H1 (cell line): ENCODE measurements around the gene SOST. TPM values are rescaled to one million over a fixed set of nuclear protein-coding genes. Genes with fewer than 3 reads are reported as not detected.

Experiments
- CTCF ChIA-PET: fragments of 300-600 bp; sonication (Branson Sonifier 250); formaldehyde crosslinking; loops from one replicate; lab custom pipeline; 2021; ENCODE audit not compliant: partially characterized antibody; lab: Charles Lee
- POLR2A ChIA-PET: fragments of 300-600 bp; sonication (Branson Sonifier 250); formaldehyde crosslinking; loops from one replicate; lab custom pipeline; 2021; ENCODE audit warnings: inconsistent platforms; ENCODE audit not compliant: partially characterized antibody; lab: Charles Lee
- DNase-seq, 2 experiments: peaks; one replicate each; pipeline versions ENCODE4 v3.0.0 to v3.0.0-alpha.2; 2010 to 2022; ENCODE audit warnings: low spot score in 2 of 2, low read depth in 1 of 2, mixed read lengths in 1 of 2
- FAIRE-seq: peaks from 2 replicates; lab custom pipeline; 2011; peaks lifted over from hg19 to GRCh38; lab: Jason Lieb, UNC
- H2AFZ ChIP-seq: 2 replicates; pipeline ENCODE4 v1.8.1; 2012; ENCODE audit warnings: low read length, inconsistent platforms
- H2AK5ac ChIP-seq: 2 replicates; pipeline ENCODE4 v1.6.1; 2013; ENCODE audit warnings: low read depth, low read length
- H2BK120ac ChIP-seq: replicated peaks from 2 replicates; pipeline ENCODE3; 2013; ENCODE audit warnings: low read depth, low read length, inconsistent platforms
- H2BK12ac ChIP-seq: 2 replicates; pipeline ENCODE4 v1.6.1; 2013; ENCODE audit warnings: low read depth, low read length
- H2BK15ac ChIP-seq: 2 replicates; pipeline ENCODE4 v1.6.1; 2013; ENCODE audit warnings: low read length
- H2BK20ac ChIP-seq: 2 replicates; pipeline ENCODE4 v1.6.1; 2013; ENCODE audit warnings: low read length
- H2BK5ac ChIP-seq: 2 replicates; pipeline ENCODE4 v1.6.1; 2013; ENCODE audit warnings: low read depth, low read length
- H3K14ac ChIP-seq: 2 replicates; pipeline ENCODE4 v1.6.1; 2013; ENCODE audit warnings: inconsistent platforms; ENCODE audit not compliant: insufficient read length
- H3K18ac ChIP-seq: 2 replicates; pipeline ENCODE4 v1.6.1; 2013; ENCODE audit warnings: low read length; ENCODE audit errors: extremely low read depth
- H3K23ac ChIP-seq: 2 replicates; pipeline ENCODE4 v1.6.1; 2013; ENCODE audit warnings: inconsistent platforms; ENCODE audit not compliant: insufficient read length
- H3K23me2 ChIP-seq: 2 replicates; pipeline ENCODE4 v1.6.1; 2013; ENCODE audit warnings: low read depth, low read length
- H3K27ac ChIP-seq: 2 replicates; pipeline ENCODE4 v1.6.1; 2011; ENCODE audit warnings: low read depth, low read length, inconsistent platforms
- H3K27me3 ChIP-seq, 4 experiments: replicated peaks in 1 of 4; 1 replicate in 1 of 4; 2 replicates in 3 of 4; pipeline versions ENCODE4 v1.6.1 to v1.8.1; 2011 to 2013; ENCODE audit warnings: low read length in 3 of 4, mild to moderate bottlenecking in 3 of 4, inconsistent platforms in 2 of 4, mixed read lengths in 2 of 4, moderate library complexity in 1 of 4; ENCODE audit not compliant: control insufficient read depth in 3 of 4, insufficient read depth in 3 of 4; ENCODE audit errors: extremely low read depth in 1 of 4
- H3K36me3 ChIP-seq, 4 experiments: 2 replicates each; pipeline versions ENCODE4 v1.6.1 to v1.8.1; 2011 to 2013; ENCODE audit warnings: mild to moderate bottlenecking in 4 of 4, low read length in 3 of 4, moderate library complexity in 2 of 4, control low read depth in 1 of 4, inconsistent platforms in 1 of 4; ENCODE audit not compliant: insufficient read depth in 4 of 4, control insufficient read depth in 2 of 4
- H3K4ac ChIP-seq: replicated peaks from 2 replicates; pipeline ENCODE3; 2013; ENCODE audit warnings: low read length, low read depth, mixed read lengths, inconsistent platforms; ENCODE audit not compliant: insufficient read length
- H3K4me1 ChIP-seq, 4 experiments: replicated peaks in 1 of 4; 1 replicate in 1 of 4; 2 replicates in 3 of 4; pipeline versions ENCODE4 v1.6.1 to v1.8.1; 2011 to 2013; ENCODE audit warnings: low read length in 3 of 4, inconsistent platforms in 2 of 4, mixed read lengths in 1 of 4; ENCODE audit not compliant: insufficient read depth in 4 of 4, control insufficient read depth in 3 of 4
- H3K4me2 ChIP-seq, 2 experiments: 2 replicates each; pipeline versions ENCODE4 v1.6.1 to v1.8.1; 2011 to 2013; ENCODE audit warnings: low read depth in 2 of 2, low read length in 2 of 2, control low read depth in 1 of 2, inconsistent platforms in 1 of 2, mild to moderate bottlenecking in 1 of 2; ENCODE audit not compliant: insufficient read depth in 1 of 2
- H3K4me3 ChIP-seq, 4 experiments: fragments of 200-600, 300-600 bp in 1 of 4; sonication (generic), shearing (Covaris generic), sonication (Bioruptor Twin) in 1 of 4; 2 replicates each; pipeline versions ENCODE4 v1.5.1 to v1.8.1; 2011 to 2016; ENCODE audit warnings: low read length in 4 of 4, low read depth in 3 of 4, control low read depth in 2 of 4, inconsistent platforms in 2 of 4, mild to moderate bottlenecking in 2 of 4, mixed read lengths in 1 of 4, moderate library complexity in 1 of 4; ENCODE audit not compliant: insufficient read depth in 2 of 4; ENCODE audit errors: extremely low read depth in 1 of 4
- H3K56ac ChIP-seq: replicated peaks from 2 replicates; pipeline ENCODE3; 2013; ENCODE audit warnings: low read depth, mild to moderate bottlenecking, mixed read lengths, low read length, inconsistent platforms; ENCODE audit not compliant: insufficient read length
- H3K79me1 ChIP-seq: 2 replicates; pipeline ENCODE4 v1.6.1; 2013; ENCODE audit warnings: low read depth, low read length, control low read depth
- H3K79me2 ChIP-seq, 2 experiments: 2 replicates each; pipeline versions ENCODE4 v1.6.1 to v1.8.1; 2012 to 2013; ENCODE audit warnings: low read length in 2 of 2, mild to moderate bottlenecking in 2 of 2, inconsistent platforms in 1 of 2; ENCODE audit not compliant: insufficient read depth in 2 of 2, control insufficient read depth in 1 of 2
- H3K9ac ChIP-seq, 4 experiments: replicated peaks in 1 of 4; 1 replicate in 1 of 4; 2 replicates in 3 of 4; pipeline versions ENCODE4 v1.6.1 to v1.8.1; 2011 to 2013; ENCODE audit warnings: low read depth in 3 of 4, low read length in 3 of 4, control low read depth in 2 of 4, mild to moderate bottlenecking in 2 of 4, moderate library complexity in 2 of 4, inconsistent platforms in 1 of 4; ENCODE audit errors: extremely low read depth in 1 of 4
- H3K9me3 ChIP-seq, 2 experiments: 2 replicates each; pipeline versions ENCODE4 v1.6.1 to v1.8.1; 2012 to 2013; ENCODE audit warnings: mild to moderate bottlenecking in 2 of 2, moderate library complexity in 2 of 2, control low read depth in 1 of 2, inconsistent platforms in 1 of 2, low read depth in 1 of 2, low read length in 1 of 2, mixed read lengths in 1 of 2; ENCODE audit not compliant: insufficient read depth in 2 of 2
- H4K20me1 ChIP-seq, 2 experiments: replicated peaks in 1 of 2; 2 replicates each; pipeline versions ENCODE3 to v1.8.1; 2011 to 2013; ENCODE audit warnings: inconsistent platforms in 2 of 2, low read length in 2 of 2, mild to moderate bottlenecking in 1 of 2; ENCODE audit not compliant: insufficient read depth in 2 of 2, control insufficient read depth in 1 of 2
- H4K5ac ChIP-seq: 2 replicates; pipeline ENCODE4 v1.6.1; 2013; ENCODE audit warnings: low read length, low read depth, mixed read lengths, inconsistent platforms; ENCODE audit not compliant: insufficient read length
- H4K8ac ChIP-seq: 2 replicates; pipeline ENCODE4 v1.8.0; 2013; ENCODE audit warnings: mild to moderate bottlenecking, moderate library complexity, low read length, inconsistent platforms; ENCODE audit not compliant: insufficient read depth; ENCODE audit errors: extremely low read depth
- H4K91ac ChIP-seq: replicated peaks from 2 replicates; pipeline ENCODE3; 2013; ENCODE audit warnings: low read length, mixed read lengths, inconsistent platforms; ENCODE audit not compliant: insufficient read length
- POLR2A ChIP-seq, 2 experiments: IDR thresholded peaks; 1 replicate in 1 of 2; 2 replicates in 1 of 2; pipeline ENCODE4 v1.6.1; 2011; ENCODE audit warnings: low read depth in 2 of 2, low read length in 2 of 2, mild to moderate bottlenecking in 2 of 2; ENCODE audit errors: control extremely low read depth in 1 of 2
- RAD21 ChIP-seq, 2 experiments: IDR thresholded peaks in 1 of 2; conservative IDR thresholded peaks in 1 of 2; 2 replicates each; pipeline ENCODE4 v1.6.1; 2011; ENCODE audit warnings: low read depth in 2 of 2, low read length in 2 of 2, improper control_type of control experiment in 1 of 2, inconsistent platforms in 1 of 2, mild to moderate bottlenecking in 1 of 2, moderate library complexity in 1 of 2
- TEAD4 ChIP-seq: IDR thresholded peaks from 2 replicates; pipeline ENCODE4 v1.6.1; 2012; ENCODE audit warnings: low read depth, low read length, inconsistent platforms, mixed read lengths
- WGBS, 2 experiments: shearing (Covaris generic) in 1 of 2; methylation state at CpG; one replicate each; pipeline versions ENCODE4 v1.1.6 to v1.1.7; 2013 to 2015; ENCODE audit warnings: low lambda C conversion rate in 2 of 2, mixed read lengths in 2 of 2, inconsistent platforms in 1 of 2, low coverage in 1 of 2, missing lambda C conversion rate in 1 of 2; ENCODE audit not compliant: insufficient replicate concordance in 2 of 2, insufficient coverage in 1 of 2, insufficient read length in 1 of 2; ENCODE audit errors: extremely low coverage in 1 of 2, missing lambda C conversion rate in 1 of 2; 5-methylcytosine and 5-hydroxymethylcytosine counted together
- polyA plus RNA-seq, 7 experiments: library from polyadenylated mRNA; depleted of rRNA in 3 of 7; stranded (reverse) in 5 of 7; unstranded in 2 of 7; fragments of >200 nt in 5 of 7; fragments of 200-250 nt in 2 of 7; gene quantifications; 1 replicate in 5 of 7; 2 replicates in 1 of 7; 4 replicates in 1 of 7; pipeline versions ENCODE4 v1.2.1 to v1.2.3, GENCODE V29; 2011 to 2013; ENCODE audit warnings: missing spikeins in 2 of 7, mixed read lengths in 2 of 7
- total RNA-seq: library from RNA; stranded (reverse); fragmentation: NEBNext Ultra II Directional; extraction: Animal tissue kit (Norgen Biotek cat#: 25700); gene quantifications from 2 replicates; pipeline ENCODE4 v1.2.1, GENCODE V29; 2021
- TF ChIP-seq, protein P1 (sequence below), 3 experiments: IDR thresholded peaks; 1 replicate in 2 of 3; 2 replicates in 1 of 3; pipeline versions ENCODE4 v1.5.1 to v1.6.1; 2011; ENCODE audit warnings: low read length in 3 of 3, mild to moderate bottlenecking in 3 of 3, inconsistent platforms in 2 of 3, low read depth in 1 of 3, moderate library complexity in 1 of 3; ENCODE audit not compliant: insufficient read depth in 1 of 3; ENCODE audit errors: control extremely low read depth in 1 of 3

Gene SOST
- total and polyA plus RNA-seq, 2 of the 8 experiments (the other 6 are each of a cell fraction or from before 2014, with no cell fraction given): 0.08 TPM; not detected in 1

DNA sequence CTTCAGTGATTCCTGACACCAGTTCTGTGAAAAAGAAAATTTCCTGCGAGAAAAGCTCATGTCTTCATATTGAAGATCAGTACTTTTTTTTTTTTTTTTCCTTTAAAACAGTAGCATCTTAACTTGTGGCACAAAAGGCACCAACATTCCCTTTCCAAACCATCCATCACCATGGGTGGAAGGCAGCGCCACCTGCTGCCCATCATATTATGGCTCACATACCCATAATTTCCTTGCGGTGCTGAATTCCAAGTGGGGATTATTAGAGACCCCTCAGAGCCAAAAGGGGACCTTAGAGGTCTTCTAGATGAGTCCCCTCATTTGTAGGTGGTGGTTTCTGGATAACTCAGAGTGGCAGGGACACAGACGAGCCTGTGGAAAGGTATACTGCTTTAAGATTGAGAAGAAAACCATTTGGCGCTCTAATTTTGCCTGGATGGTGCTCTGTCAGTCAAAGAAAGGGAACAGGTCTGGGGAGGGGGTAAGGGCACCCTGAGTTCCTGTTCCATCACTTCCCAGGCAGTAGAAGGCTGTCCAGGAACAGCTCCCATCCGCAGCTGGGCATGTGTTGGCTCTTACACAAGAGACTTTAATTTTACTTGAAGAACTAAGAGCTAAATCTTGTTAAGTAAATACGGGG, 7.9 kb upstream of the SOST start:
- Histone ChIP-seq H3K27ac (no peak overlapping the region), H3K56ac (no peak overlapping the region), H2BK5ac (no peak overlapping the region), H4K20me1 (no peaks in the 10 kb centered on the region), H3K23ac (no peak overlapping the region), H3K9me3 (no peaks in the 10 kb centered on the region), H2BK120ac (no peak overlapping the region), H3K4me1 (no peaks in the 10 kb centered on the region), H3K4me3 (no peak overlapping the region), H2BK15ac (no peak overlapping the region), H3K4me2 (no peak overlapping the region), H2AK5ac (no peak overlapping the region), H4K5ac (no peak overlapping the region), H3K27me3 (no peaks in the 10 kb centered on the region), H3K79me2 (no peaks in the 10 kb centered on the region), H2BK20ac (no peak overlapping the region), H3K14ac (no peak overlapping the region), H2BK12ac (no peak overlapping the region), H3K23me2 (no peaks in the 10 kb centered on the region), H2AFZ (no peak overlapping the region), H4K8ac (no peak overlapping the region), H3K9ac (no peak overlapping the region), H3K36me3 (peaks cover 0 to 8% (median 3%) of the 10 kb centered on the region in 4 experiments; a peak in 3 of 8 replicates), H4K91ac (no peak overlapping the region), H3K4ac (no peak overlapping the region), H3K79me1 (no peaks in the 10 kb centered on the region; the same call in 1 of the 2 replicates), H3K18ac (no peak overlapping the region)
- peak in 1 of 2 experiments; percentile 86 for DNase-seq
- 50% methylated on average over 7 of the region's 7 CpGs; no CpG with 5 or more reads in 1 of the 2 experiments for WGBS, 2 experiments
- CTCF ChIA-PET: interaction anchor here (0.6 to 15.3 kb wide), 46 partner anchors 9 to 579 kb away, joined by 3 to 220 read pairs (median 4); partner anchors contain the start of genes CD300LG, CFAP97D1 and SOST
- POLR2A ChIA-PET: interaction anchor here (0.6 to 1.4 kb wide), 3 partner anchors 52 to 737 kb away, joined by 3 to 5 read pairs (median 3); partner anchors contain the start of gene GPATCH8
- peak; percentile 39 for FAIRE-seq
- TF ChIP-seq TEAD4 (peak; percentile 71), RAD21 (IDR thresholded peaks at IDR 0.05 in 1 of 2, conservative IDR thresholded peaks at IDR 0.05 in 1 of 2; ENCODE audit: low read depth in 2 of 2, low read length in 2 of 2) (peak; percentile 62 to 67), POLR2A (IDR thresholded peaks at IDR 0.05; ENCODE audit: control extremely low read depth in 1 of 2, low read depth in 2 of 2, low read length in 2 of 2) (no peak)
- TF ChIP-seq, protein P1, sequence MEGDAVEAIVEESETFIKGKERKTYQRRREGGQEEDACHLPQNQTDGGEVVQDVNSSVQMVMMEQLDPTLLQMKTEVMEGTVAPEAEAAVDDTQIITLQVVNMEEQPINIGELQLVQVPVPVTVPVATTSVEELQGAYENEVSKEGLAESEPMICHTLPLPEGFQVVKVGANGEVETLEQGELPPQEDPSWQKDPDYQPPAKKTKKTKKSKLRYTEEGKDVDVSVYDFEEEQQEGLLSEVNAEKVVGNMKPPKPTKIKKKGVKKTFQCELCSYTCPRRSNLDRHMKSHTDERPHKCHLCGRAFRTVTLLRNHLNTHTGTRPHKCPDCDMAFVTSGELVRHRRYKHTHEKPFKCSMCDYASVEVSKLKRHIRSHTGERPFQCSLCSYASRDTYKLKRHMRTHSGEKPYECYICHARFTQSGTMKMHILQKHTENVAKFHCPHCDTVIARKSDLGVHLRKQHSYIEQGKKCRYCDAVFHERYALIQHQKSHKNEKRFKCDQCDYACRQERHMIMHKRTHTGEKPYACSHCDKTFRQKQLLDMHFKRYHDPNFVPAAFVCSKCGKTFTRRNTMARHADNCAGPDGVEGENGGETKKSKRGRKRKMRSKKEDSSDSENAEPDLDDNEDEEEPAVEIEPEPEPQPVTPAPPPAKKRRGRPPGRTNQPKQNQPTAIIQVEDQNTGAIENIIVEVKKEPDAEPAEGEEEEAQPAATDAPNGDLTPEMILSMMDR (IDR thresholded peaks at IDR 0.05; ENCODE audit: control extremely low read depth in 1 of 3, insufficient read depth in 1 of 3, low read depth in 1 of 3, low read length in 3 of 3): peak; percentile 77 to 88 (median 84)
